ENCODE data around the gene ZRSR2.

DNA sequence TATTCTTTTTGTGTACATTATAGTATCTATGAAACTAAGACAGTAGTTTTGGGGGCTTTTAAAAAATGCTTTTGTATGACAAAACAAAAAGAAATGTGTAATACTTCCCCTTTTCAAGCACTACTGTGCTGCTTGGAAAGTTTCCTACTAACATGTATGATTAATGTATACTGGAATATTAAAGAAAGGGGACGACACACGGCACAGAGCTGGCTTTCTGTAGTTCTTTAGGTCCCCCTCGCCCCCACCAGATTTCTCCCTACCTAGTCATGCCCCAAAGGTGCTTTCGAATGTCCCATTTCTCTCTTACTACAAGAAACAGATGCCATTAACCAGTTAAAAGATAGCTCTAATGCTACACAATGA lies 65.9 kb downstream of the ZRSR2 start:
- TF ChIP-seq, protein P1, sequence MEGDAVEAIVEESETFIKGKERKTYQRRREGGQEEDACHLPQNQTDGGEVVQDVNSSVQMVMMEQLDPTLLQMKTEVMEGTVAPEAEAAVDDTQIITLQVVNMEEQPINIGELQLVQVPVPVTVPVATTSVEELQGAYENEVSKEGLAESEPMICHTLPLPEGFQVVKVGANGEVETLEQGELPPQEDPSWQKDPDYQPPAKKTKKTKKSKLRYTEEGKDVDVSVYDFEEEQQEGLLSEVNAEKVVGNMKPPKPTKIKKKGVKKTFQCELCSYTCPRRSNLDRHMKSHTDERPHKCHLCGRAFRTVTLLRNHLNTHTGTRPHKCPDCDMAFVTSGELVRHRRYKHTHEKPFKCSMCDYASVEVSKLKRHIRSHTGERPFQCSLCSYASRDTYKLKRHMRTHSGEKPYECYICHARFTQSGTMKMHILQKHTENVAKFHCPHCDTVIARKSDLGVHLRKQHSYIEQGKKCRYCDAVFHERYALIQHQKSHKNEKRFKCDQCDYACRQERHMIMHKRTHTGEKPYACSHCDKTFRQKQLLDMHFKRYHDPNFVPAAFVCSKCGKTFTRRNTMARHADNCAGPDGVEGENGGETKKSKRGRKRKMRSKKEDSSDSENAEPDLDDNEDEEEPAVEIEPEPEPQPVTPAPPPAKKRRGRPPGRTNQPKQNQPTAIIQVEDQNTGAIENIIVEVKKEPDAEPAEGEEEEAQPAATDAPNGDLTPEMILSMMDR (IDR thresholded peaks at IDR 0.05; ENCODE audit: poor library complexity, severe bottlenecking), result no peak
- TF ChIP-seq TAF1 (IDR thresholded peaks at IDR 0.05; ENCODE audit: low read depth), result no peak
- no peak for TF ChIP-seq EZH2 (IDR thresholded peaks at IDR 0.05; ENCODE audit: borderline replicate concordance, insufficient read depth, low read length, poor library complexity, severe bottlenecking)
- TF ChIP-seq, protein P2, sequence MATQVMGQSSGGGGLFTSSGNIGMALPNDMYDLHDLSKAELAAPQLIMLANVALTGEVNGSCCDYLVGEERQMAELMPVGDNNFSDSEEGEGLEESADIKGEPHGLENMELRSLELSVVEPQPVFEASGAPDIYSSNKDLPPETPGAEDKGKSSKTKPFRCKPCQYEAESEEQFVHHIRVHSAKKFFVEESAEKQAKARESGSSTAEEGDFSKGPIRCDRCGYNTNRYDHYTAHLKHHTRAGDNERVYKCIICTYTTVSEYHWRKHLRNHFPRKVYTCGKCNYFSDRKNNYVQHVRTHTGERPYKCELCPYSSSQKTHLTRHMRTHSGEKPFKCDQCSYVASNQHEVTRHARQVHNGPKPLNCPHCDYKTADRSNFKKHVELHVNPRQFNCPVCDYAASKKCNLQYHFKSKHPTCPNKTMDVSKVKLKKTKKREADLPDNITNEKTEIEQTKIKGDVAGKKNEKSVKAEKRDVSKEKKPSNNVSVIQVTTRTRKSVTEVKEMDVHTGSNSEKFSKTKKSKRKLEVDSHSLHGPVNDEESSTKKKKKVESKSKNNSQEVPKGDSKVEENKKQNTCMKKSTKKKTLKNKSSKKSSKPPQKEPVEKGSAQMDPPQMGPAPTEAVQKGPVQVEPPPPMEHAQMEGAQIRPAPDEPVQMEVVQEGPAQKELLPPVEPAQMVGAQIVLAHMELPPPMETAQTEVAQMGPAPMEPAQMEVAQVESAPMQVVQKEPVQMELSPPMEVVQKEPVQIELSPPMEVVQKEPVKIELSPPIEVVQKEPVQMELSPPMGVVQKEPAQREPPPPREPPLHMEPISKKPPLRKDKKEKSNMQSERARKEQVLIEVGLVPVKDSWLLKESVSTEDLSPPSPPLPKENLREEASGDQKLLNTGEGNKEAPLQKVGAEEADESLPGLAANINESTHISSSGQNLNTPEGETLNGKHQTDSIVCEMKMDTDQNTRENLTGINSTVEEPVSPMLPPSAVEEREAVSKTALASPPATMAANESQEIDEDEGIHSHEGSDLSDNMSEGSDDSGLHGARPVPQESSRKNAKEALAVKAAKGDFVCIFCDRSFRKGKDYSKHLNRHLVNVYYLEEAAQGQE (IDR thresholded peaks at IDR 0.05; ENCODE audit: borderline replicate concordance), result no peak
- no peak for TF ChIP-seq POLR2AphosphoS5 (IDR thresholded peaks at IDR 0.05)
- TF ChIP-seq EP300 (conservative IDR thresholded peaks at IDR 0.05; ENCODE audit: poor library complexity, severe bottlenecking), result no peak
- no peak for TF ChIP-seq RAD21 (conservative IDR thresholded peaks at IDR 0.05)
- TF ChIP-seq MXI1 (conservative IDR thresholded peaks at IDR 0.05; ENCODE audit: poor library complexity, severe bottlenecking), result no peak

Data from neural cell (in vitro differentiated cells).